Panc1 (cell line): ENCODE results near the gene TMC3. TPM values are rescaled to one million over a fixed set of nuclear protein-coding genes. Genes with fewer than 3 reads are reported as not detected.

ENCODE experiments used
- ATAC-seq: fragments of 200-7000 bp; cut with Tn5 transposase; 2 replicates; pipeline ENCODE4 v1.9.1; 2020; ENCODE audit warnings: mild to moderate bottlenecking, moderate library complexity
- BruUV-seq: library from RNA; stranded (reverse); fragments of 400-500 nt; replicated peaks from 2 replicates; lab custom pipeline; 2021; lab: Mats Ljungman, UMichigan
- CTCF ChIA-PET: fragments of 300-600 bp; sonication (Branson Sonifier 250); formaldehyde crosslinking; loops from one replicate; lab custom pipeline; 2022; ENCODE audit warnings: antibody characterized with exemption; lab: Charles Lee
- POLR2A ChIA-PET: fragments of 300-600 bp; sonication (Branson Sonifier 250); formaldehyde crosslinking; loops from one replicate; lab custom pipeline; 2022; ENCODE audit warnings: antibody characterized with exemption; lab: Charles Lee
- DNase-seq: peaks from one replicate; pipeline ENCODE4 v3.0.0-alpha.2; 2010; ENCODE audit warnings: low read depth, low spot score
- H3K27ac ChIP-seq: 2 replicates; pipeline ENCODE4 v1.5.1; 2011; ENCODE audit warnings: mild to moderate bottlenecking, low read length, inconsistent platforms
- H3K27me3 ChIP-seq: fragments of 200-500 bp; sonication (Bioruptor generic); 2 replicates; pipeline ENCODE4 v1.6.0; 2014; ENCODE audit warnings: low read length, inconsistent platforms; ENCODE audit not compliant: control insufficient read depth, insufficient read depth
- H3K36me3 ChIP-seq: fragments of 200-500 bp; sonication (Bioruptor generic); 2 replicates; pipeline ENCODE4 v1.5.1; 2014; ENCODE audit warnings: inconsistent platforms, mild to moderate bottlenecking, low read length, moderate library complexity; ENCODE audit not compliant: control insufficient read depth, insufficient read depth
- H3K4me1 ChIP-seq: 2 replicates; pipeline ENCODE4 v1.5.1; 2011; ENCODE audit warnings: inconsistent platforms, mild to moderate bottlenecking, low read length, moderate library complexity; ENCODE audit not compliant: control insufficient read depth, insufficient read depth
- H3K4me3 ChIP-seq, 2 experiments: 2 replicates each; pipeline ENCODE4 v1.5.1; 2011 to 2012; ENCODE audit warnings: low read depth in 2 of 2, low read length in 2 of 2, mild to moderate bottlenecking in 2 of 2, inconsistent platforms in 1 of 2, moderate library complexity in 1 of 2
- H3K9me3 ChIP-seq: fragments of 200-500 bp; sonication (Bioruptor generic); 2 replicates; pipeline ENCODE4 v1.5.1; 2014; ENCODE audit warnings: low read depth, mild to moderate bottlenecking, inconsistent platforms, low read length, moderate library complexity; ENCODE audit not compliant: control insufficient read depth, insufficient read depth
- POLR2AphosphoS5 ChIP-seq: IDR thresholded peaks from 2 replicates; pipeline ENCODE4 v1.6.1; 2012; ENCODE audit warnings: mild to moderate bottlenecking, low read depth, low read length, moderate library complexity
- SIN3A ChIP-seq: IDR thresholded peaks from 2 replicates; pipeline ENCODE4 v1.6.1; 2012; ENCODE audit warnings: low read depth, mild to moderate bottlenecking, low read length, moderate library complexity, borderline replicate concordance; ENCODE audit not compliant: insufficient read depth
- TCF7L2 ChIP-seq: IDR thresholded peaks from 2 replicates; pipeline ENCODE4 v1.6.1; 2011; ENCODE audit warnings: mild to moderate bottlenecking, low read depth, low read length, inconsistent platforms
- in situ Hi-C: cut with HindIII; loops from 2 replicates; pipeline ENCODE4 v1.10.0; 2016; ENCODE audit warnings: low sequenced_read_pairs, low pct_unique_long_range_greater_than_20kb
- intact Hi-C: fragments of 100-400 bp; cut with micrococcal nuclease; formaldehyde crosslinking; loops from one replicate; pipeline ENCODE4 v1.10.0; 2022; ENCODE audit not compliant: unreplicated experiment
- total RNA-seq: library from RNA; stranded (reverse); gene quantifications from one replicate; pipeline ENCODE4 v1.2.1, GENCODE V29; 2021; ENCODE audit not compliant: unreplicated experiment
- TF ChIP-seq, protein P1 (sequence below), 2 experiments: IDR thresholded peaks; 2 replicates each; pipeline ENCODE4 v1.6.1; 2011 to 2012; ENCODE audit warnings: low read depth in 2 of 2, control low read depth in 1 of 2, low read length in 1 of 2, mild to moderate bottlenecking in 1 of 2, moderate library complexity in 1 of 2; ENCODE audit not compliant: insufficient read depth in 1 of 2
- TF ChIP-seq, protein P2 (sequence below): fragments of 450-650 bp; IDR thresholded peaks from 2 replicates; pipeline ENCODE4 v1.5.1; 2017; ENCODE audit warnings: mild to moderate bottlenecking

Gene TMC3
- total RNA-seq, 1 experiment from 2014 or later, result not detected

DNA sequence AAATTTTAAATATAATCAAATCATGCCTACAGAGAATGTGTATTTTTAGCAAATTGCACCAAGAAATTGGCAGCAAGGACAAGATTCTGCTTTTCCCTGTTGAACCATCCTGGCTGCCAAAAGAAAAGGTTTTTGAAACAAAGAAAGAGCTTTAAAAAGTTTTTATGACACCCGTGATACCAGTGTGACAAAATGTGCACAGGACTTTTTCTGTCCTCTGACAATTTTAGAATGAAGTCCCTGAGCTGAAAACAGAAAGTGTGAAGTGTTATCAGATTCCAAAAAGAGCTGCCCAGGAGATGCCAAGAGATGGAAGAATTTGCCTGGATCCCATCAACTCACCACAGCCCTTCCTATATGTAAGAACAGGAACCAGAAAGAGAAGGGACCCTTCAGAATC, 33.2 kb upstream of the TMC3 start:
- ATAC-seq (no peak), DNase-seq (no peak)
- intact Hi-C loops (no loop called here), in situ Hi-C loops (no loop called here)
- BruUV-seq, result no TSS peak
- CTCF ChIA-PET, result interaction anchor here (0.6 kb wide), 1 partner anchor 724 kb away, joined by 3 read pairs; no protein-coding TSS in a partner anchor
- TF ChIP-seq, protein P1, sequence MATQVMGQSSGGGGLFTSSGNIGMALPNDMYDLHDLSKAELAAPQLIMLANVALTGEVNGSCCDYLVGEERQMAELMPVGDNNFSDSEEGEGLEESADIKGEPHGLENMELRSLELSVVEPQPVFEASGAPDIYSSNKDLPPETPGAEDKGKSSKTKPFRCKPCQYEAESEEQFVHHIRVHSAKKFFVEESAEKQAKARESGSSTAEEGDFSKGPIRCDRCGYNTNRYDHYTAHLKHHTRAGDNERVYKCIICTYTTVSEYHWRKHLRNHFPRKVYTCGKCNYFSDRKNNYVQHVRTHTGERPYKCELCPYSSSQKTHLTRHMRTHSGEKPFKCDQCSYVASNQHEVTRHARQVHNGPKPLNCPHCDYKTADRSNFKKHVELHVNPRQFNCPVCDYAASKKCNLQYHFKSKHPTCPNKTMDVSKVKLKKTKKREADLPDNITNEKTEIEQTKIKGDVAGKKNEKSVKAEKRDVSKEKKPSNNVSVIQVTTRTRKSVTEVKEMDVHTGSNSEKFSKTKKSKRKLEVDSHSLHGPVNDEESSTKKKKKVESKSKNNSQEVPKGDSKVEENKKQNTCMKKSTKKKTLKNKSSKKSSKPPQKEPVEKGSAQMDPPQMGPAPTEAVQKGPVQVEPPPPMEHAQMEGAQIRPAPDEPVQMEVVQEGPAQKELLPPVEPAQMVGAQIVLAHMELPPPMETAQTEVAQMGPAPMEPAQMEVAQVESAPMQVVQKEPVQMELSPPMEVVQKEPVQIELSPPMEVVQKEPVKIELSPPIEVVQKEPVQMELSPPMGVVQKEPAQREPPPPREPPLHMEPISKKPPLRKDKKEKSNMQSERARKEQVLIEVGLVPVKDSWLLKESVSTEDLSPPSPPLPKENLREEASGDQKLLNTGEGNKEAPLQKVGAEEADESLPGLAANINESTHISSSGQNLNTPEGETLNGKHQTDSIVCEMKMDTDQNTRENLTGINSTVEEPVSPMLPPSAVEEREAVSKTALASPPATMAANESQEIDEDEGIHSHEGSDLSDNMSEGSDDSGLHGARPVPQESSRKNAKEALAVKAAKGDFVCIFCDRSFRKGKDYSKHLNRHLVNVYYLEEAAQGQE (IDR thresholded peaks at IDR 0.05; ENCODE audit: insufficient read depth in 1 of 2, low read depth in 2 of 2, low read length in 1 of 2), result no peak
- TF ChIP-seq POLR2AphosphoS5 (no peak), SIN3A (no peak), TCF7L2 (no peak)
- TF ChIP-seq, protein P2, sequence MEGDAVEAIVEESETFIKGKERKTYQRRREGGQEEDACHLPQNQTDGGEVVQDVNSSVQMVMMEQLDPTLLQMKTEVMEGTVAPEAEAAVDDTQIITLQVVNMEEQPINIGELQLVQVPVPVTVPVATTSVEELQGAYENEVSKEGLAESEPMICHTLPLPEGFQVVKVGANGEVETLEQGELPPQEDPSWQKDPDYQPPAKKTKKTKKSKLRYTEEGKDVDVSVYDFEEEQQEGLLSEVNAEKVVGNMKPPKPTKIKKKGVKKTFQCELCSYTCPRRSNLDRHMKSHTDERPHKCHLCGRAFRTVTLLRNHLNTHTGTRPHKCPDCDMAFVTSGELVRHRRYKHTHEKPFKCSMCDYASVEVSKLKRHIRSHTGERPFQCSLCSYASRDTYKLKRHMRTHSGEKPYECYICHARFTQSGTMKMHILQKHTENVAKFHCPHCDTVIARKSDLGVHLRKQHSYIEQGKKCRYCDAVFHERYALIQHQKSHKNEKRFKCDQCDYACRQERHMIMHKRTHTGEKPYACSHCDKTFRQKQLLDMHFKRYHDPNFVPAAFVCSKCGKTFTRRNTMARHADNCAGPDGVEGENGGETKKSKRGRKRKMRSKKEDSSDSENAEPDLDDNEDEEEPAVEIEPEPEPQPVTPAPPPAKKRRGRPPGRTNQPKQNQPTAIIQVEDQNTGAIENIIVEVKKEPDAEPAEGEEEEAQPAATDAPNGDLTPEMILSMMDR, result no peak
- POLR2A ChIA-PET, result no interaction called here
- no peak overlapping the region for H3K27ac ChIP-seq
- H3K4me1 ChIP-seq, result no peaks in the 10 kb centered on the region
- no peak overlapping the region for H3K4me3 ChIP-seq
- H3K9me3 ChIP-seq, result no peaks in the 10 kb centered on the region
- no peaks in the 10 kb centered on the region for H3K36me3 ChIP-seq
- peaks cover 19% of the 10 kb centered on the region for H3K27me3 ChIP-seq

DNA sequence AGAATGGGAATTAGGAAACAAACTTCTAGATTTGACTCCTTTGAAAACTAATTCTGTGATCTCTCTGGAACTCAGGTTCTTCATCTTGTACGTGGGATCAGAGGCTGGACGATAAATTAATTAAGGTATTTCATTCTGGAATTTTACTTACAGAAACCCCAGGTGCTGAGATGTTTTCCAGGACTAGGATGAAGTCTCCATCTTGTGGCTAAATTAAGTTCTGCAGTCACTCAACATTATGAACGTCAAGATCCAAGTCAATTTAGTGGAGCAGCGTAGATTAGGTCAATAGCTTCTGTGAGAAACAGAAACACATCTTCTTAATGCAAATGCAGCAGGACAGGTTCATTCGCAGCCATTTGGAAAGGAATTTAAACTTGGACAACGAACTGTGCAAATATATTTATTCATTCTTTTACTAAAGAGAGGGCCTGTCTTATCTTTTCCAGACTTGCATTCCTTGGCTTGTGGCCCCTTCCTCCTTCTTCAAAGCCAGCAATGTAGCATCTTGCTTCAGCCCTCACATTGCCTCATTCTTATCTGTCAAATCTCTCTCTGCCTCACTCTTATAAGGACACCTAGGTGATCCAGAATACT, 26.7 kb upstream of the TMC3 start:
- intact Hi-C loops, result loop anchor here (1.0 kb wide), 1 partner anchor 125 kb away; no protein-coding TSS in a partner anchor
- H3K27me3 ChIP-seq, result no peaks in the 10 kb centered on the region
- peak; percentile 61 for DNase-seq
- CTCF ChIA-PET, result interaction anchor here (0.6 to 0.9 kb wide), 2 partner anchors 126 to 245 kb away, joined by 4 read pairs; no protein-coding TSS in a partner anchor
- H3K27ac ChIP-seq, result no peak overlapping the region
- no peaks in the 10 kb centered on the region for H3K4me1 ChIP-seq
- TF ChIP-seq, protein P2, result peak; percentile 79
- TF ChIP-seq, protein P1 (IDR thresholded peaks at IDR 0.05; ENCODE audit: insufficient read depth in 1 of 2, low read depth in 2 of 2, low read length in 1 of 2), result no peak
- TF ChIP-seq SIN3A (no peak), TCF7L2 (no peak), POLR2AphosphoS5 (no peak)
- POLR2A ChIA-PET, result no interaction called here
- no TSS peak for BruUV-seq
- no peaks in the 10 kb centered on the region for H3K9me3 ChIP-seq
- in situ Hi-C loops, result no loop called here
- no peaks in the 10 kb centered on the region for H3K36me3 ChIP-seq
- ATAC-seq, result peak; percentile 73; the same call in 1 of the 2 replicates
- H3K4me3 ChIP-seq, result no peak overlapping the region
